HG03378 (cell line): ENCODE results near the gene SRR.
"Not testable (repeated sequence)": the region's sequence is repeated elsewhere in the genome, so short reads cannot be mapped to it uniquely, and the experiment has no call there.

Experiments
- ATAC-seq: cut with Tn5 transposase; IDR thresholded peaks from one replicate; pipeline ENCODE4 v1.9.1; 2021; ENCODE audit warnings: mild to moderate bottlenecking, moderate library complexity; ENCODE audit not compliant: unreplicated experiment

SRR gene, protein sequence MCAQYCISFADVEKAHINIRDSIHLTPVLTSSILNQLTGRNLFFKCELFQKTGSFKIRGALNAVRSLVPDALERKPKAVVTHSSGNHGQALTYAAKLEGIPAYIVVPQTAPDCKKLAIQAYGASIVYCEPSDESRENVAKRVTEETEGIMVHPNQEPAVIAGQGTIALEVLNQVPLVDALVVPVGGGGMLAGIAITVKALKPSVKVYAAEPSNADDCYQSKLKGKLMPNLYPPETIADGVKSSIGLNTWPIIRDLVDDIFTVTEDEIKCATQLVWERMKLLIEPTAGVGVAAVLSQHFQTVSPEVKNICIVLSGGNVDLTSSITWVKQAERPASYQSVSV

DNA sequence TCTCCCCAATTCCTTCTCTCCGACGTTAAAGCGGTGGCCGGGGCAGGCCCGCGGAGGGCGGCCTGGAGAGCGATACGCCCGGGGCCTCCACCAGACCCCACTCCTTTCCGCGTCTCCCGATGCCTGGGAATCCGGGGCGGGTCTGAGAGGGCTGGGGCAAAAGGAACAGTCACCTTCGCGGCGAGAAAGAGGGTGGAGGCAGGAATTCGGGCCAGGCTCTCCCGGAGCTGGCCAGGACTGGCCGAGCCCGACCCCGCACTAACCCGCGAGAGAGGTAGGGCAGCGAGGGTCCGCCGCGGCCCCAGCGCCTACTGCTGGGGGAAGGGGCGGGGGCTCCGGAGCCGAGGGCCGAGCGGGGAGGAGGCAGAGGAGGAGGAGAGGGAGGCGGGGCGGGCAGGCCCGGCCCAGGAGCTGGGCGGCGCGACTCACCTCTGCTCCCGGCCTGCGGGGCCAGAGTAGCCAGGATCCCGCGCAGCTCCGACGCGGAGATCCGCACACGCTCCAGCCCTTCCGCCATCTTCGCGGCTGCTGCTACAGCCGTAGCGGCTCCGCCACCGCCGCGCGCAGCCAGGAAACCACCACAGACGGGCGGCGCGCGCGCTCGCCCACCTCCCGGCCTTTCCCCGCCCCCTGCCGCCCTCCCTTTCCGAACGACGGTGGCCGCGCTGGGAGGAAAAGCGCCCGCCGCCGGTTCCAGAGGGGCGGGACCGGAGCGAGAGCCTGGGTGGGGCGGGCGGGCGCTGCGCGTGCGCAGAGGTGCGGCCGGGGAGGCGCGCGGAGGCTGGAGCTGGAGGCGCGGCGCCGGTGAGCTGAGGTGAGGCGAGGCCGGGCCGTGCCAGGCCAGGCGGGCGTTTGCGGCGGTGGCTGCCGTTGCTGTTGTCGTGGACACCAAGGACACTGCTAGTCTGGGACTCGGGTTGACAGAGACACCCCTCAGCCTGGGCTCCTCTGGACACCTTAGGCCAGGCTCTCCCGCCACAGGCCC lies at the start of gene SRR, which contains the start of gene SMG6:
Gene SRR (plus strand): TSS at position 747 of the 985 bp plus-strand sequence. CDS start 11,611 bp downstream, outside the sequence.
Gene SMG6 (minus strand): TSS at position 582 of the 985 bp plus-strand sequence. CDS start 65 bp downstream, at position 517.
- peak; percentile 52 for ATAC-seq

DNA sequence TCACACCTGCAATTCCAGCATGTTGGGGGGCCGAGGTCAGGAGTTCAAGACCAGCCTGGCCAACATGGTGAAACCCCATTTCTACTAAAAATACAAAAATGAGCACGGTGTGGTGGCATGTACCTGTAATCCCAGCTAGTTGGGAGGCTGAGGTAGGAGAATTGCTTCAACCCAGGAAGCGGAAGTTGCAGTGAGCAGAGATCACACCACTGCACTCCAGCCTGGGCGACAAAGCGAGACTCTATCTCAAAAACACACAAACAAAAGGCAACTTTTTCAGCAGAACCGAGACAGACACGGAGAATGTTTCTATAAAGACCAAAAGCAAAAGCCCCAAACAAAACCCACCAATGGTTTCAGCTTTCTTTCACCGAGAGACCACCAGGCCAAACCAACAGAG lies 44.9 kb upstream of the SRR start:
- not testable (repeated sequence) for ATAC-seq

DNA sequence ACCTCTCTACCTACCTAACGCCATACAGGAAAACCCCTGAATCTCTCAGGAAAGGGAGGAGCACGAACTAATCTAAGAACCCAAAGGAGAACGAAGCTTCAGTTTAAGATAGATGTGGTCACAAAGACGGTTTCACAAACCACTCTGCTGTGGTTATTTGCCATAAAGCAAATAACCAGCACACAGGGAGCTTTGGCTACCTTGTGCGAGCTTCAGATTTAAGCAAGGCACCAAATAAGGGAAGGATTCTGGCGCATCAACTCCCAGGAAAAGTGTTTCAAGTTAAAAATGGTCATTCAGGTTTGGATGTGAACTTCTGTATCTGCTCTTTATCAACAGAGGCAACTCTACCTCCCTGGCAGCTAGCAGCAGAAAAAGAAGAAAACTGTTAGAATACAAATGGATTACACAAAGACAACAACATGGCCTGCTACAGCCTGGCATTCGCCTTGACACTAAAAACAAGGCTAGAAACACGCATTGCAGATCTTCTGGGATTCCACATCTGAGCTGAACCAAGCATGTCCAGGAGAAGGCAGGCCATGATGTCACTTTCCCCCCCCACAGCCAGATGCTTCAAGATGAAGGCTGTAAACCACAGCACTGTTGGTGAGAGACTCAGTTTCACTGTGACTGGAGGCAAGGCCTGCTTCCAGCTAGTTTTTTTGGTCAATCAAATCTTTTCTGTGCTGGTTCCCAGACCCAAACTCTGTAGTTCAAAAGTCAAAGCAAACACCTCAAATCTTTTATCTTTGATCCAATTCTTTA lies 43.8 kb upstream of the SRR start:
- no peak for ATAC-seq

DNA sequence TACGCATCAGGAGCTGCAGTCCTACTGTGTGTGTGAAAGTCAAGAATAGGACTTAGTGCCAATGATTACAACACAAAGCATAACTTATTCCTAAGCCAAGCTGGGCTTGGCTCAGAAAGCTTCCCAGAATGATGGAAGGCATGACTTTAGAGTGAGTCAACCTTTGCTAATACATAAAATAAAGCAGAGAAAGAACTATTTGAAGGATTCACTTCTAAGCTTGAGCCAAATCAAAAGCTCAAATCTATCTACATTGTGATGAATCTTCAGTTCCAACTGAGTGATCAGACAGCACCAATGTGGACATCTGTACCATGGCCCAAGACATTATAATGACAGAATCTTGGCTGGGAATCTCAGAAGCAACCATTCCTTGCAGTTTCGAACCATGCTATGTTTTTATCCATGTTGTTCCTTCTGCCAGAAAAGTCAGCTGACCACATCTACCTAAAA lies 41.6 kb upstream of the SRR start:
- no peak for ATAC-seq

DNA sequence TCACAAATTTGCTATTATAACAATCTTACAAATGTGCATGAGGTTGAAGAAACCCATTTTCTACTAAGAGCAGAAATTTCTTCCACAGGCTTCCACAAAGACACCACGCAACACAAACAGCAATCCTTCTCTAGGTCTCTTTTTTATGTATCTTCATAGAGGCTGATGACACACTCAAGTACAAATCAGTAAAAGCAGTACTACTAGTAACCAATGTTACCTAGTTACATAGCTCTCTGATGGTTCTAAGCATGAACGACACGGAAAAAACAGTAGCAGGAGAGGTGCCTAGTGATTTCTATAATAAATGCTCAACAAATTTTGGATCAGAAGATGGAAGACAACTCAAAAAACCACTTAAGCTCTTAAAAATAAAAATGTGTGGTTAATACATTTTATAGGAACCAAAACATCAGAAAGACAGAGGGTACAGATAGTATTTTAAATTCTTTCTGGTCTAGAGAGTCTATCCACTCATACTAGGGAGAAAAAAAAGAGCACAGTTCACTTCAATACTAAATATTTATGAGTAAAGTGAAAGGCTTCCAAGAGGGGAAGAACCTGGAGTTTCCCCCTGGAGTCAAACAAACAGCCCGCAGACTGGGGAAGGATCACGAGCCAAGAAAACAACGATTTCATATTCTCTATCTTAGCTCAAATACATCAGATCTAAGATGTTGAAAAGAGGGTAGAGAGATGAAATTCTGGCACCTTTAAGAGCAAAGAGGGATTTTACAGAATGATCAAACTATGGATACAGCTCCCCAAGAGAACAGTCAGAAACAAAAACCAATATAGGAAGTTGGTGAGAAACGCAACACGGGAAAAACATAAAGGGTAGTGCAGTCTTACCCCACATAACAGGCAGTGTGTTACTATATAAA lies 40.3 kb upstream of the SRR start:
- no peak for ATAC-seq

DNA sequence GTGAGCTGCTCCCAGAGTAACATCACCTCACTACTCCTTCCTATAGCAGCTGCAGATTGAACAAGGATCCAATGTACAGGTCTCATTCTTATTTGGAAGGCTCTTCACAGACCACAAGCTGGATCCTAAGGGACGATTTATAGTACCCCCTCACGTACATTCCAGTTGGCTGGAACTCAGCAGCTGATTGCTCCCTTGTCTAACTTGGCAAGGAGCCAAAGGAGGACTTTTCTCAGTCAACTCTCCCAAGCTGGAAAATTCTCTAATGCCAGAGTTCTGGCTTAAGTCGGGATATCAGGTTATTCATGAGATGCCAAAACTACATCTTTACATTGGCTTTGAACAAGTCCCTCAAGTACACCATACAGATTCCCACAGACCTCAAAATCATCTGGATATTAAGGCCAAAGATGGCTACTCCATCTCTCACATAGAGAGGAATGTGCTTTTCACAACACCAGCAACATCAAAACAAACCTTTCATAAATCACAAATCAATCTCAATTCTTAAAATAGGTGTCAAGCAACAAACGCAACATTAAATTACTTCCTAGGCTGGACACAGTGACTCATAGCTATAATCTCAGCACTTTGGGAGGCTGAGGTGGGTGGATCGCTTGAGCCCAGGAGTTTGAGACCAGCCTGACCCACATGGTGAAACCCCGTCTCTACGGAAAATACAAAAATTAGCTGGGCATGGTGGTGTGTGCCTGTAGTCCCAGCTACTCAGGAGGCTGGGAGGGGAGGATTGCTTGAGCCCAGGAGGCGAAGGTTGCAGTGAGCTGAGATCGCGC lies 39.5 kb upstream of the SRR start:
- ATAC-seq, result no peak

DNA sequence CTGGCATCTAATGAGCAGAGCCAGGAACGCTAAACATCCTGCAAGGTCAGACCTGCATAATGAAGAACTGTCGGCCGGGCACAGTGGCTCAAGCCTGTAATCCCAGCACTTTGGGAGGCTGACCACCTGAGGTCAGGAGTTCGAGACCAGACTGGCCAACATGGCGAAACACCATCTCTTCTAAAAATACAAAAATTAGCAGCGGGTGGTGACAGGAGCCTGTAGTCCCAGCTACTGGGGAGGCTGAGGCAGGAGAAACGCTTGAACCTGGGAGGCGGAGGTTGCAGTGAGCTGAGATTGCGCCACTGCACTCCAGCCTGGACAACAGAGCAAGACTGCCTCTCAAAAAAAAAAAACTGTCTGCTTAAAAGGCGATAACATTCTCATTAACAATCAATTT lies 38.6 kb upstream of the SRR start:
- ATAC-seq, result not testable (repeated sequence)

DNA sequence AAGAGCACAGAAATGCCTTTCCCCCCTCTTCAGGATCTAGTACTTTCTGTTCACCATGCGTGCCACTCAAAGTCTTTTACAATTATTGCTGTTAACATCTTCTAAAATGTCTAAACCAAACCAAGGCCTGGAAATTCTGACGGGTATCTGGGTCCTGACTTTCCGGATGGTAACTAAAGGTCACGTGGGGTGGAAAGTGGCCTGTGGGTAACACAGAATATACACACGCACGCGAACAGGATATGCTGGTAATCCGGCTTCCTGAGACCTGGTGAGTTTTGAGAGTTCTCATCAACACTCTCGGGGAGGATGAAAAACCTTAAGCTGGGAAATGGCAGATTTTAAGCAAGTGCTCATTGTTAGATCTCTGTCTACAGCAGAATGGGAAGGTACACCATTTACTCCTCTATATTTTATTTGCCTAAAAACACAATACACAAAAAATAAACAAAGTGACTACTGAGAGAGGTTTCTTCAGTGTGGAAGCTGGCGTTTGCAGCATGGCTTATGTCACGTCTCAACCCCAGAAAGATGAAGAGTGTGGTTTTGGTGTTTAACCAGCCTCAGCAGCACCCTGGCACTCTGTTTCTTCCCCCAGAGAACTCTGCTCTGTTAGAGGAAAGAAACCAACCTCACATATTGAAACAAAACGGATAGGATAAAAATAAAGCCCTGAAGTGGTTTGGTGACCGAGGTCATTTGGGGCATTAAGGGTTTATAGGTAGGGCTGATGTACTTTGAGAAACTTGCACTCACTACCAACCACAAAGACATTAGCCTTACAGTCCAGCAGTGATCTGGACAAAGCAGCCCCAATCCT lies 37.5 kb upstream of the SRR start:
- ATAC-seq, result peak; percentile 55

DNA sequence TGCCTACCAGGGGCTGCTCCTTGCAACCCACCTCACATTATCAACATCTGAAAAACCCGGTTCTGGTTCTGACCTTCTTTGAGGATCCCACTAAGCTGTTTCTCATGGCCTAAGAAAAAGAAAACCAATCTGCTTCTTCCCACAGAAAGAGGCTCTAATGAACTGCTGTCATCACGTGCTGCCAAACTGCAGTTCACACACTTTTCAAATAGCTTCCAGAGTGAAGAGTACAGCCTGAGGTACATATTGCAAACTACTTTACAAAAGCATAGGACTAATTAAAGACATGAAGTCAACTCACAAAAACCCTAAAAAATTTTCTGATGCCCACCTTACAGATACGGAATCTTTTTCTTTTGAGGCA lies 36.9 kb upstream of the SRR start:
- peak; percentile 17 for ATAC-seq

DNA sequence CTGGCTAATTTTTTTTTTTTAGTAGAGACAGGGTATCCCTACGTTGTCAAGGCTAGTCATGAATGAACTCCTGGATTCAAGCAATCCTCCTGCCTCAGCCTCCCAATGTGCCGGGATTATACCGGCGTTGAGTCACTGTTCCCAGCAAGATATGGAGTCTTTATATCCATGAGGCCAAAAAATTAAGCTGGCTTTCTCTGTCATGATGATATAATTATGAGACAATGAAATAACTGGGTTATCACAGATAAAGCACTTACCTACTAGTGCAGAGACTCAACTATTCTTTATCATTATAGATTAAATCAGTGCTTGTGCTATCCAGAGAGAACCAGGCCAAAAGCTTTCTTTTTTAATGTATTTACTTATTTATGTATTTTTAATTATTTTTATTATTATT lies 36.4 kb upstream of the SRR start:
- no peak for ATAC-seq

DNA sequence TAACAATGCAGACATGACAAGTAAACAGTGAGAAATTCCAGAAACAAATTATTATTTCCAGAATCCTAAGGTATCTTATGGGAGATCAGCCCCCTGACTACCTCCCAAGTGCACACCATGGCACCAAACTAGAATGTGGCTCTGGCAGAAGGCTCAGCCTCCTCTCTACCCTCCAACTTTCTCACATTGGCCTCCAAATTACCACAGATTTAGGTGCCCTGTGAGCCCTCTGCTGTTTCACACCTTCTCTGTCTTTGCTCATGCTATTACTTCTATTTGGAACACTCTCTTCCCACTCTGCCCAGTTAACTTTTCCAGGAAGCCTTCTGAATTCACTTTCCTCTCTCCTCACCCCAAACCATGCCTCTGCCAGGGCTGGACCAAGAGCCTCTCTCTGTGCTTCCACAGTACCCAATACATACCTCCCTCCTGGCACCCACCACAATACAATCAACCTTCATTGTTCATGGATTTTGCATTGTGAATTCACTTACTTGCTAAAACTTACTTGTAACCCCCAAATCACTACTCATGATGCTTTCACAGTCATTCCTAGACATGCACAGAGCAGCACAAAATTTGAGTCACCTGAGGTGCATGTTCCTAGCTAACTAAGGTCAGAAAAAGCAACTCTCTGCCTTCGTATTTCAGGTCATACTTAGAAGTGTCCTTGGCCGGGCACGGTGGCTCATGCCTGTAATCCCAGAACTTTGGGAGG lies 31.6 kb upstream of the SRR start:
- no peak for ATAC-seq

DNA sequence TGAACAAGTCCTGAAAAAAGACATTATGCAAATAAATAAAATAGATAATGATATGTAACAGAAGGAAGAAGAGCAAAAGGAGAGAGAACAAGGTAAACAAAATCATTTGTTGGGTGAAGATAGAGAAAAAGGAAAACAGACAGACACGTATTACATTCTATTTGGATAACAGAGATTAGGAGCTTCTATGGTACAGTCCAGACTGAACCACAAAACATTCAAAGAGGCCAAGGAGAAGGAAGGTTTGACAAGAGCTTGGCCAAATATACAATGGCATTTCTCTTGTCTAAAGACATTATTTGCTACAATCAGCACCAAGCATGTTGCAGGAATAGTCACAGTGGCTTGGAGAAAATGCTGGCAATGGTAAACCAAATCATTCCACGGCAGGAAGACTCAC lies 29.3 kb upstream of the SRR start:
- no peak for ATAC-seq

DNA sequence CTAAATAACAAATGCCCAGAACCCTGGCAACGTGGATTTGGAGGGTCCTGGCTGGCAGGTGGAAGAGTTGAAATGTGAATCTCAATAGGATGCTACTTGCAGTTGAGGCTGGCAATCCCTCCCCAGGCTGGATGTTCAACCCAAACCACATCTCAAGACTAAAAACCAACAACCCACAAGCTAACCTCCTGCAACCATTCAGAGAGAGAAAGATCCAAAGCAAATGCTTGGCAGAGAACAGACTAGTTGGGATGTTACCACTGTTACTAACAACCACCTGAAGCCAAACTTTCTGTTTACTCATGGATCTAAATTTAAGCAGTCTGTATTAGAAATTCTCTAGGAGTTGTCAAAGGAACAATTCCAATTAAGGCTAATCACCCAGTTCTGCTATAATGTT lies 28.0 kb upstream of the SRR start:
- no peak for ATAC-seq

DNA sequence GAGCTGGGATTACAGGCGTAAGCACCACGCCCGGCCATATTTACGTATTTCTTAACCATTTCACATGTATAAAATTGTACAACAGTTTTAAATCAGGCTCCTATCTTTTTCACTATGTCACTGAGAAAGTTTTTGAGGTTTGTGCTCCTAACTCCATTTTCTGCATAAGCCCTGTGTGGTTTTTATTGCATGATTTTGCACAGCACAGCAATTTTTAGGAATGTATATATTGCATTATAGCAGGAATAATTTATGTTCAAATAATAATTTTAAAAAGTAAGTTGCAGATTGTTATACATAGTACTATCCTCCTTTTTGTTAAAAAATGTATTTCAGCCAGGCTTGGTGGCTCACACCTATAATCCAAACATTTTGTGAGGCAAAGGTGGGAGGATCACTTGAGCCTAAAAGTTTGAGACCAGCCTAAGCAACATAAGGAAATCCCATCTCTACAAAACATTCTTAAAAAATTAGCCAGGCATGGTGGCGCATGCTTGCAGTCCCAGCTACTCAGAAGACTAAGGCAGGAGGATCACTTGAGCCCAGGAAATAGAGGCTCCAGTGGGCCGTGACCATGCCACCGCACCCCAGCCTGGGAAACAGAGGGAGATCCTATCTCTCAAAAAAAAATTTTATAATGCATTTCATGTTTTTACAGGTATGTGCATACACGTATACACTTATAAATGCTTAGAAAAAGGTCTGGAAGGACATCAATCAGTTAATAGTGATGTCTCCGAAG lies 26.1 kb upstream of the SRR start:
- no peak for ATAC-seq

DNA sequence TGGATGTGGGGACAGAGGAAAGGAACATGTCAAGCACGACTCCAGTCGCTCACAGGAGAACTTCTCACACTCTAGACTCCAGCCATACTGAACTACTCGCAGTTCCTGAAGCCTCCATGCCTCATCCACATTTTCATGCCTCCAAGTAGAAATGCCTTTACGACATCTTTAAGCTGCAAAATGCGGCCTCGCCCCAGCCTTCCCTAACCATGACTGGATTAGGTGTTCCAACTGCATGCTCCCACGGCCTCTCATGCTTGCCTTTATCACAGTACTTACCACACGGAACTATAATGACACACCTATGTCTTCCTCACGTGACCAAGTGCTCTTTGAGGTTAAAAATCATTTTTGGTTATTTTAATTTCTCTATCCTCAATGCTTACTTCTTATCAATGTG lies 24.0 kb upstream of the SRR start:
- no peak for ATAC-seq

DNA sequence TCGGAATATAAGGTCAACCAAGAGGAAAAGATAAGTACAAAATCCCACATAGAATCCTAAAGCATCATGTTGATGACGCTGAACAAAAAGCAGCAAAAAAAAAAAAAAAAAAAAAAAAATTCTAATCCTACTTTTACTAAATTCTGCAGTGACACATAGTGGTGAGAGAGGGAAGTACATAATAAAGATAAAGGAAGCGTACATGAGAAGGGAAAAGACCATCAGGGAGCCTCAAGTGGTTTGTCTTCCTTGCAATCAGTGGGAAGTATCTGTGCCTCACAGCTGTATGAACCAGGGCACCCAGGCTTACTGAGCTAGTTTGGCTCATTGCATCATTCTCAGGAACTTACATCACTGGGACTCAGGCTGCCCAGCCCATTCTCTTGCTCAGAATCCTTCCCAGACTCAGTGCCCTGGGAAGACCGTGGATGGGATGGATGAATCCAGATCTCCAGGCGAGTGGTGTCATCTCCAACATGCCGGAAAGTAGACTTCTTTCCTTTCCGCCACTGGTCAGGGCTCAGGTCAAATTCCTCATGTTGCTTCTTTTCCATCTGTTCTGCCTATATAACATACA lies 21.4 kb upstream of the SRR start:
- ATAC-seq, result no peak

DNA sequence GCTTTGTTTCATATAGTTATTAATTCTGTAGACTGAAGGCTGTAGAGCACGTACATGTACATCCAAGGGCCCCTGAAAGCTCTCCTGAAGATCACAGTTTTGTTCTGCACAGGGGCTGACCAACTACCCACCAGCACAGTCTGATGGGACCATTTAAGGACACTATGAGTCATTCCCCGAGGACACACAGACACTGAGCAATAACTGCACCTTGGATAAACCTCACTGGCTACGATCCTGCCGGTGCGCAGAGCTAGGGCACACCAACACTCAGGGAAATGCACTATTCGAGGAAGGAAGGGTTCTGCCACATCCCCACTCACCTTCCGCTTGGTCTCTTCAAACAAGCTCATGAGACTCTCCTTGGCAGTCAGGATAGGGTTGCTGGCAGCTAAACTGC lies 20.4 kb upstream of the SRR start:
- no peak for ATAC-seq
